HepG2 (cell line): ENCODE measurements around the gene PCBP1. TPM values are rescaled to one million over a fixed set of nuclear protein-coding genes. Genes with fewer than 3 reads are reported as not detected.
A peak's percentile ranks its signal among the peaks of the same experiment; 100 is the strongest.

Experiments used
- AGO2 ChIP-seq: fragments of 200-400 bp; formaldehyde crosslinking; optimal IDR thresholded peaks from 2 replicates; pipeline ENCODE3; 2017; ENCODE audit warnings: mild to moderate bottlenecking, low read depth, low read length, moderate library complexity
- AHDC1 ChIP-seq: sonication (generic); formaldehyde crosslinking; IDR thresholded peaks from 2 replicates; pipeline ENCODE4 v1.5.1; 2020; ENCODE audit warnings: mild to moderate bottlenecking, missing genetic modification reagents, borderline replicate concordance
- HNF4G ChIP-seq, 2 experiments: sonication (generic) in 1 of 2; formaldehyde crosslinking in 1 of 2; IDR thresholded peaks; 2 replicates each; pipeline versions ENCODE4 v1.4.0 to v1.6.1; 2011 to 2020; ENCODE audit warnings: borderline replicate concordance in 2 of 2, low read depth in 2 of 2, mild to moderate bottlenecking in 2 of 2, low read length in 1 of 2, missing genetic modification reagents in 1 of 2, moderate library complexity in 1 of 2
- HNRNPUL1 ChIP-seq: fragments of 200-400 bp; formaldehyde crosslinking; IDR thresholded peaks from 2 replicates; pipeline ENCODE4 v1.6.1; 2017; ENCODE audit warnings: low read depth, mild to moderate bottlenecking, low read length, moderate library complexity
- JUN ChIP-seq: sonication (generic); formaldehyde crosslinking; IDR thresholded peaks from 2 replicates; pipeline ENCODE4 v1.4.0; 2020; ENCODE audit warnings: mild to moderate bottlenecking, missing genetic modification reagents
- NFIB ChIP-seq: sonication (generic); formaldehyde crosslinking; IDR thresholded peaks from 2 replicates; pipeline ENCODE4 v1.9.0; 2021; ENCODE audit warnings: missing genetic modification reagents, mild to moderate bottlenecking, borderline replicate concordance
- NFKB2 ChIP-seq: sonication (generic); formaldehyde crosslinking; IDR thresholded peaks from 2 replicates; pipeline ENCODE4 v1.4.0; 2020; ENCODE audit warnings: missing genetic modification reagents, borderline replicate concordance
- NKX3-1 ChIP-seq: sonication (generic); formaldehyde crosslinking; IDR thresholded peaks from 2 replicates; pipeline ENCODE4 v1.5.0; 2020; ENCODE audit warnings: missing genetic modification reagents
- NR2F6 ChIP-seq, 2 experiments: IDR thresholded peaks; 2 replicates each; pipeline ENCODE4 v1.6.1; 2016; ENCODE audit warnings: antibody characterized with exemption in 1 of 2, mild to moderate bottlenecking in 1 of 2
- PHF20 ChIP-seq: sonication (generic); formaldehyde crosslinking; IDR thresholded peaks from 2 replicates; pipeline ENCODE4 v1.5.0; 2020; ENCODE audit warnings: mild to moderate bottlenecking, missing genetic modification reagents
- PLSCR1 ChIP-seq: sonication (generic); formaldehyde crosslinking; IDR thresholded peaks from 2 replicates; pipeline ENCODE4 v1.5.0; 2020; ENCODE audit warnings: missing genetic modification reagents, mild to moderate bottlenecking, borderline replicate concordance
- POLR2AphosphoS2 ChIP-seq: IDR thresholded peaks from 2 replicates; pipeline ENCODE4 v1.6.1; 2011; ENCODE audit warnings: low read depth, low read length, improper control_type of control experiment
- PRMT3 ChIP-seq: sonication (generic); formaldehyde crosslinking; IDR thresholded peaks from 2 replicates; pipeline ENCODE4 v1.8.1; 2022; ENCODE audit warnings: low read depth, mild to moderate bottlenecking, moderate library complexity, missing genetic modification reagents, borderline replicate concordance
- TBX2 ChIP-seq: sonication (generic); formaldehyde crosslinking; IDR thresholded peaks from 2 replicates; pipeline ENCODE4 v1.5.0; 2020; ENCODE audit warnings: missing genetic modification reagents, mild to moderate bottlenecking, borderline replicate concordance
- TEAD3 ChIP-seq: optimal IDR thresholded peaks from 2 replicates; pipeline ENCODE3; 2016; ENCODE audit warnings: borderline replicate concordance
- THRA ChIP-seq: sonication (generic); formaldehyde crosslinking; IDR thresholded peaks from 2 replicates; pipeline ENCODE4 v1.4.0; 2020; ENCODE audit warnings: missing genetic modification reagents, borderline replicate concordance
- YEATS4 ChIP-seq: sonication (generic); formaldehyde crosslinking; IDR thresholded peaks from 2 replicates; pipeline ENCODE4 v1.4.0; 2020; ENCODE audit warnings: missing genetic modification reagents, borderline replicate concordance
- ZNF260 ChIP-seq: sonication (generic); formaldehyde crosslinking; IDR thresholded peaks from 2 replicates; pipeline ENCODE4 v1.4.0; 2020; ENCODE audit warnings: missing genetic modification reagents, low read depth, mild to moderate bottlenecking, borderline replicate concordance
- ZNF264 ChIP-seq: sonication (generic); formaldehyde crosslinking; IDR thresholded peaks from 2 replicates; pipeline ENCODE4 v1.4.0; 2020; ENCODE audit warnings: missing genetic modification reagents
- ZNF781 ChIP-seq: sonication (generic); formaldehyde crosslinking; IDR thresholded peaks from 2 replicates; pipeline ENCODE4 v1.5.1; 2020; ENCODE audit warnings: borderline replicate concordance, mild to moderate bottlenecking, missing genetic modification reagents; ENCODE audit errors: not compliant biosample characterization
- polyA plus RNA-seq, 8 experiments: library from polyadenylated mRNA; depleted of rRNA in 3 of 8; stranded (reverse) in 7 of 8; unstranded in 1 of 8; fragments of >200 nt; fragmentation: Illumina TruSeq in 4 of 8; extraction: Trizol in 4 of 8; gene quantifications; 2 replicates each; pipeline versions ENCODE4 v1.2.1 to v1.2.3, GENCODE V29; 2011 to 2016; ENCODE audit warnings: low read depth in 4 of 8, missing spikeins in 1 of 8, mixed read lengths in 1 of 8; ENCODE audit not compliant: insufficient read depth in 1 of 8
- total RNA-seq, 5 experiments: library from RNA; depleted of rRNA; stranded (reverse); fragments of >200 nt; fragmentation: Illumina TruSeq; extraction: Trizol; gene quantifications; 2 replicates each; pipeline ENCODE4 v1.2.3, GENCODE V29; 2016; ENCODE audit warnings: low read depth in 1 of 5

The PCBP1 gene
- total and polyA plus RNA-seq, 2 of the 13 experiments (the other 11 are each of a cell fraction or from before 2014, with no cell fraction given) = 32.0 to 137 TPM

GRCh38 chr2:70132244-70133126, 45.2 kb downstream of the PCBP1 start (continued):
- no peak for TF ChIP-seq JUN (CRISPR knock-in tag)
- no peak; the same call in 1 of the 2 replicates for TF ChIP-seq PLSCR1
- TF ChIP-seq PHF20 = peak; percentile 25; the same call in 1 of the 2 replicates
- TF ChIP-seq ZNF781 (CRISPR knock-in tag) = peak; percentile 33
- TF ChIP-seq HNRNPUL1 = no peak
- no peak for TF ChIP-seq THRA (CRISPR knock-in tag)
- 0 out of 2 replicates have a peak, but pooled peaks have one; percentile 68 for TF ChIP-seq NKX3-1 (CRISPR knock-in tag)
- peak; percentile 62 for TF ChIP-seq YEATS4 (CRISPR knock-in tag)
- TF ChIP-seq NFKB2 (CRISPR knock-in tag) = no peak
- peak; percentile 37 for TF ChIP-seq TEAD3 (CRISPR knock-in tag)
- TF ChIP-seq ZNF264 (CRISPR knock-in tag) = 0 out of 2 replicates have a peak, but pooled peaks have one; percentile 12
- TF ChIP-seq ZNF260 (CRISPR knock-in tag) = no peak
- no peak for TF ChIP-seq NFIB (CRISPR knock-in tag)
- TF ChIP-seq HNF4G (IDR thresholded peaks at IDR 0.05; ENCODE audit: borderline replicate concordance, low read depth, low read length) = no peak
- TF ChIP-seq HNF4G (CRISPR knock-in tag; IDR thresholded peaks at IDR 0.05; ENCODE audit: borderline replicate concordance, low read depth) = no peak
- no peak for TF ChIP-seq POLR2AphosphoS2
- TF ChIP-seq AHDC1 (CRISPR knock-in tag) = no peak
- TF ChIP-seq NR2F6 (IDR thresholded peaks at IDR 0.05) = no peak; the same call in 1 of the 2 replicates
- 0 out of 2 replicates have a peak, but pooled peaks have one; percentile 5 for TF ChIP-seq NR2F6 (CRISPR knock-in tag; IDR thresholded peaks at IDR 0.05)
- TF ChIP-seq AGO2 = peak; percentile 54
- no peak for TF ChIP-seq PRMT3
- TF ChIP-seq TBX2 (CRISPR knock-in tag) = peak; percentile 73
